Forelimb muscle (tissue), 1 donor: ENCODE measurements around the gene MRPL45. TPM values are rescaled to one million over a fixed set of nuclear protein-coding genes. Genes with fewer than 3 reads are reported as not detected.
A peak's percentile ranks its signal among the peaks of the same experiment; 100 is the strongest.

Experiments
- DNase-seq: peaks from one replicate; pipeline ENCODE4 v3.0.0-alpha.2; 2013; ENCODE audit warnings: low read depth
- polyA plus RNA-seq: library from polyadenylated mRNA; unstranded; fragments of 120-200 nt; gene quantifications from one replicate; pipeline ENCODE4 v1.2.1, GENCODE V29; 2013; ENCODE audit not compliant: insufficient read length

Gene MRPL45
- polyA plus RNA-seq, 1 donor, result 63.8 TPM

DNA sequence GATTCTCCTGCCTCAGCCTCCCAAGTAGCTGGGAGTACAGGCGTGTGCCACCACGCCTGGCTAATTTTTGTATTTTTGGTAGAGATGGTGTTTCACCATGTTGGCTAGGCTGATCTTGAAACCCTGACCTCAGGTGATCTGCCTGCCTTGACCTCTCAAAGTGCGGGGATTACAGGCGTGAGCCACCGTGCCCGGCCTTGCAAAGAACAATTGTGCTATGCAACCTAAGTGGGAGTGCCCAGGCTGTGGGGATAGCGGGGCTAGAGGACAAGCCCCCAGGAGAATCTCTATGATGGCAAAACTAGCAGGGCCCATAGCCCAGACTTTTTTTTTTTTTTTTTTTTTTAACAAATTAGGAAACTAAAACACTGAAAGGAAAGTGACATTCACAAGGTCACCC is 48.8 kb downstream of the MRPL45 start:
- no peak for DNase-seq

DNA sequence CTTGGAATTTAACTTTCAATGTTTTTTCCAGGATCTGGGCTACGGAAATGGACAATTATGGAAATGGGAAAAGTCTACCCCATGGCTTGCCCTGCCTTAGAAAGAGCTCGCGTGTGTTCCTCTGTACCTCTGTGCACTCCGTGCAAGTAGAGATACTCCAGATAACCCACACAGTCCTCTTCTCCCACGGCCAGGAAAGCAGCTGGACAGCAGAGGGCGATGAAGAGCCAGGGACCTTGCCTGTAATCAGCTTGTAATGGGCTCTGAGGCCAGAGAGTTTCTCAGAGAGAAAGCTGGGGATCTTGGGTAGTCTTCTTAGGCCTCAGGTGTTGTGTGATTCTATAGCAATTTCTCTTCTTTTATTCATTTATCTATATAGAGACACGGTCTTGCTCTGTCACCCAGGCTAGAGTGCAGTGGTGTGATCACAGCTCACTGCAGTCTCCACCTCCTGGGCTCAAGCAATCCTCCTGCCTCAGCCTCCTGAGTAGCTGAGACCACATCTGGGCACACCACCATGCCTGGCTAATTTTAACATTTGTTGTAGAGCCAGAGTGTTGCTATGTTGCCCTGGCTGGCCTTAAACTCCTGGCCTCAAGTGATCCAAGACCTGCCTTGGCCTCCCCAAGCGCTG is 52.2 kb downstream of the MRPL45 start:
- DNase-seq, result peak; percentile 71

DNA sequence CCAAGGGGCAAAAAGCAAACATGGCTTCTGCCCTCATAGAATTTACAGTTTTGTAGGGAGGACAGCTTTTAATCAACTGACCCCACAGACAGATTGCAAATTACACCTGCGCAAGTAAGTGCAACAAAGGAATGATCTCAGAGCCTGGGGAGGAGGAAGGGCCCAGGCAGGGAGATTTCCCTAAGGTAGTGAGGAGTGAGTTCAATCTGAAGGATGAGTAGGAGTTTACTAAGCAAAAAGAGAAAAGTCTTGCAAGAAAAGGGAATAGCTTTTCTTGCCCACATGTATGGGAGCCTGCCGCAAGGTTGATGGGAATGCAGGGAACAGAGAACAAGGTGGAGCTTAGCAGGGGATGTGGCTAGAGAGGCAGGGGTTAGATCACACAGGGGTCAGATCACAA is 53.1 kb downstream of the MRPL45 start:
- DNase-seq, result no peak

DNA sequence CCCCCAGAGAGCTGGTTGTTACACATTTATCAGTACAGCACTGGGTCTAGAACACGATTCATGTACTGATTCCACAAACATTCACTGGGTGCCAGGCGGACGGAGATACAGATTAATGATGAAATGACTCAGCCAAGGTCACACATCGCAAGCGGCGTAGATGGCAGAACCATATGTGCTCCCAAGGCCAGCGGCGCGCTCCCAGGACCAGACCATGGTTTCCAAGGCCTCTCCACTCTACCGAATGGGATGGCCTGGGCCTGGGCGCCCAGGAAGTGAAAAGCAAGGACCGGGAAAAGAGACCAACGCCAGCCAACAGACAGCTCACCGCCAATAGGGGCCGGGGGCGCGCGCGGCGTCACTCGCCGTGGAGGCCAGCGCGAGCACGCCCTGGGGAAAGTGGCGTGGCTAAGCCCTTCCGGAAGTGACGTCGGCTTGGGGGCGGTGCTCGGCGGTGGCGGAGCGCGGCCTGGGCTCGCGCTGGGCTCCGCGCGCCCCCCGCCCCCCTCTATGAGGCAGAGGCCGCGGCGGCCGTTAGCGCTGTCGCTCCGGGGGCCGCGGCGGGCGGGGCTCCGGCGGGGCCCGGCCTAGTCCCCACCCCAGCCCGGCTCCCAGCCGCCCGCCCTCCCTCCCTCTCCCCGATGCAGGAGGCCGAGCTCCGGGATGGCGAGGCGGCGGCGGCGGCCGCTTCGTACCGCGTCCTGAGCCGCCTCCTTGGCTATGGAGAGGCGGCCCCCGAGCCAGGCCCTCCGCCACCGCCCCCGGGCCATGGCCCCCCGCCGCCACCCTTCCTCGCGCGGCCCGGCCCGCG is 54.6 kb downstream of the MRPL45 start, which contains the start of gene SOCS7:
SOCS7 (plus strand) TSS at position 433 of the 811 bp plus-strand sequence; CDS start at position 642, 209 bp downstream.
- DNase-seq, result peak; percentile 70

DNA sequence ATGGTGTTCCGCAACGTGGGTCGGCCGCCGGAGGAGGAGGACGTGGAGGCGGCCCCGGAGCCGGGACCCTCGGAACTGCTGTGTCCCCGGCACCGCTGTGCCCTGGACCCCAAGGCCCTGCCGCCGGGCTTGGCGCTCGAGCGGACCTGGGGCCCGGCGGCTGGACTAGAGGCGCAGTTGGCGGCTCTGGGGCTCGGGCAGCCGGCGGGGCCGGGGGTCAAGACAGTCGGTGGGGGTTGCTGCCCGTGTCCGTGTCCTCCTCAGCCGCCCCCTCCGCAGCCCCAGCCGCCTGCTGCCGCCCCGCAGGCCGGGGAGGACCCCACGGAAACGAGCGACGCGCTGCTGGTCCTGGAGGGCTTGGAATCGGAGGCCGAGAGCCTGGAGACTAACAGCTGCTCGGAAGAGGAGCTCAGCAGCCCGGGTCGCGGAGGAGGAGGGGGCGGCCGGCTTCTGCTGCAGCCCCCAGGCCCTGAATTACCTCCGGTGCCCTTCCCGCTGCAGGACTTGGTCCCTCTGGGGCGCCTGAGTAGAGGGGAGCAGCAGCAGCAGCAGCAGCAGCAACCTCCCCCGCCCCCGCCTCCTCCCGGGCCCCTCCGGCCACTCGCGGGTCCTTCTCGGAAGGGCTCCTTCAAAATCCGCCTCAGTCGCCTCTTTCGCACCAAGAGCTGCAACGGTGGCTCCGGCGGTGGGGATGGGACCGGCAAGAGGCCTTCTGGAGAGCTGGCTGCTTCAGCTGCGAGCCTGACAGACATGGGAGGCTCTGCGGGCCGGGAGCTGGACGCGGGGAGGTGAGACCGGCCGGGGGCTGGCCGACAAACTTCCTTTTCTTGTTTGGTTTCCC is 55.5 kb downstream of the MRPL45 start:
- DNase-seq, result no peak

DNA sequence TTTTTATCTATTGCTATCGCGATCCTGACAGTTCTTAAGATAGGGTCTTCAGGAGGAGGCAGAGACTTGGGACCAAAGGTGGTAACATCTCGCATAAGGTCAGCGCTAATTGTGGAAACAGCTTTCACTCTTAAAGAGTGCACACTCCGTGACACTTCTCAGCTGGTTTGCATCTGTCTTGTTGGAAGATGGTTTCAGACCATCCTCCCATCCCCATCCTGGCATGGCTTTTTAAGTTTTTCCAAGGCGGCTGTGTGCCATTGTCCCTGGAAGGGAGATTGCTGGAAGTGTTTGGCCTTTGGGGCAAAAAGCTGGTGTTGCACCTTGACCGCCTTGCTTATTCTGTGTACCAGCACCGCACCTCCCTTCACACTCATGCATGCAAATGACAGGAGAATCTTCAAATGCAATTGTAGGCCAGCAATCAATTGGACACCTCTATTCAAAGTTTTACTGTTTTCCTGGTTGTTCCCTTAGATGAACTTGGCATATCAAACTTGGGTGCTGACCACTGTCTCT is 56.2 kb downstream of the MRPL45 start:
- no peak for DNase-seq

DNA sequence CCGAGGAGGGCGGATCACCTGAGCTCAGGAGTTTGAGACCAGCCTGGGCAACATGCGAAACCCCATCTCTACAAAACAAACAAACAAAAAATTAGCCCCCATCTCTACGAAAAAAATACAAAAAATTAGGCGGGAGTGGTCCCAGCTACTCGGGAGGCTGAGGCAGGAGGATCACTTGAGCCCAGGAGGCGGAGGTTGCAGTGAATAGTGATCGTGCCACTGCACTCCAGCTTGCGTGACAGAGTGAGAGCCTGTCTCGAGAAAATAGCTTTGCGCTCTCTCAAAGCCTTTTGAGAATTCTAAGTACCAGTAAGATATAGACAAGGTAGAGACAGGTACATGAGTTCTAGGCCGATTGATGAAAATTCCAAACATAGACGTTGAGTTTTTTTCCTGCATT is 56.7 kb downstream of the MRPL45 start:
- DNase-seq, result no peak

DNA sequence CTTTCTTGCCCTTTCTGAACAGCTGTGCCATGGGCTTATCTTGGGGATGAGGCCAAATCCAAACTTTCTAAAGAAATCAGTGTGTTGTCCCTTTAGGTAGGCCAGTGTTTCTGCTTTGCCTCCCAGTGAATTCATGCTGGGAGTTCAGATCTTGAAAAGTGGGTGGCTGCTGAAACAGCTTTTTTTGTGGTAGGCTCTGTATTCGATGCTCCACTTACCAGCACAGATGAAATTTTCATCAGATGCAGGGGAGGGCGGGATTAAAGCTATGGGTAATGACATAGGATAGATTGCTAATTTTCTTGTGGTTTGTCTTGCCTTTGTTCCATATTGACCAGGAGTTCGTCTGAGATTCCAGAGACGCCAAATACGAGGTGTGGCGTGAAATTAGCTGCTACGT is 57.5 kb downstream of the MRPL45 start:
- DNase-seq, result no peak

DNA sequence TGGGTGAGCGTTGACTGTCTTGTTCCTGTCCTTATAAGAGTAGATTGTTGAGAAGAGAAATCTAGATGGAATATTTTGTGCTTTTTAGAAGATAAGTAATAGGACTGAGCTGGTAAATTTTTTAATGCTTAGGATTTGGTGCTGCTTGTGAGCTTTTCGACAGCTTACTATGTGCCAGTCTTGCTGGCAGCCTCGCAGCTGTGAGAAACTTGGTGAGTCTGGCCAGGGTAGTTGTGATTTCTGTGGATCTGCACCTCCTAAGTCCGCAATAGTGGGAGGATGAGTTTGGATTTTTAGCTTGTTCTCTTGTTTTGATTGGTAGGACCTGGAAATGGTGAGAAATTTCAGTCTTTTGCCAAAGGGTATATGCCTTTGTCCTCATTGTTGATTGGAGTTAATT is 58.3 kb downstream of the MRPL45 start:
- no peak for DNase-seq

DNA sequence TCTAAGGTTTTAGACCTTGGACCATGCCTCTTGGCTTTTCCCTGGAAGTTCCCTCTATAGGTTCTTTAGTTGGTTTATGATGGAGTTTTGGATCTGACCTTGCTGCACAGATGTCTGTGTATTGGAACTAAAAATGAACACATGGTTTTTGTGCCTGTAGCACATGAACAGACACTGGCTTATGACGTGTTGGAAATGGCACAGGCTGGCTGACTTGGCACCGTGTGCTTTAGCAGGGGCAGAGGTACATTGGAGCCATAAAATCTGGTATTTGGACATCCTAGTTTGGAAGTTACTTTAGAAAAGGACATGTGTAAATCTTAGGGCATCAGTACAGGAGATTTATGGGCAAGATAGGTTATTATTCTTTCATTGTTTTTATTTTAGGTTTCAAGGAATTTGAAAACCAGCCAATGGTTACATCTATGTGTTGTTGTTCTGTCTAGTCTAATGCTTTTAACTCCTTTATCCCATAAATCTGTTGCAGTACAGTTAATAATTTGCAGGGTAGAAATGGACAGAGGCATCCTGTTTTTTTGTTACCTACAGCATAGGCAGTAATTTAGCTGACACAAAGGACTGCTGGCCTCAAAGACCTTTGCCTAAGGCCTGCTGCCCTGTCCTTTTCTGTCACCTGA is 60.6 kb downstream of the MRPL45 start:
- no peak for DNase-seq

DNA sequence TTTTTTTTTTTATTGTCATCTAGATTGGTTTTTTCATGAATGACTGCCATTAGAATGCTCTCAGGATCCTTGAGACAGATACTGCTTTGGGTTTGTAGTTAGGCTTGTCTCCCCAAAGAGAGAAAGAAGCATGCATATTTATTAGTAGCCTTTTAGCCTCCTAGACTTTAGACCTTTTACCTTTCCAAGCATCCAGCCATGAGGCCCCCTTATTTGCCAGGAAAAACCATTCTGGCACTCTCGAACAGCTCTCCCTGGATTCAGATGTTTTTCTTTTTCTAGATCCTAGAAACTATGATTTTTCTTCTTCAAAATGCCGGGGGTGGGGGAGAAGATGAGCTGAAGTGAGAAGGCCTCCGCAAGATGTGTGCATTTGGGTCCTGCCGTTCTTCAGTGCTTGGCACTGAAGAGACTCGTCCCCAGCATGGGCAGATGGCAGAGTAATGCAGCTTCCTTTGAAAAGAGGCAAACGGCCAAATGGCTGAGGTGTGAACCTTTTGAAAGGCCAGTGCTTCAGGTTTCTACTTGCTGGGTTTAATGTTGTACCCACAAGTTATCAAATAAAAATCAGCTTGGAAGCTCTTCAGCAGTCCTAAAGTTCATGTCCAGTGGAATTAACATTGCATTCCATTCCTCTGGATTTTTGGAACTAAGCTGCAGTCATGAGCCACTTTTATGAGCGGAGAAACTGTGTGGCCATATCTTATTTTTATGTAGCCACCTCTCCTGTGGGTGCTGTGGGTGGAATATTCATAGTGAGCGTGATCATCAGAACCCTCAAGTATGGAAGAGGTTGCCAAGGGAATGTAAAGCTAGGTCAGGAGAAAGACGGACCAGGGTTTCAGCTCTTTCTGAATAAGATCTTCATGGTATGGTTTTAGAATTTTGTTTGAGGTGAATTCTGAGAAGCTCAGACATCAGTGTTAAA is 61.9 kb downstream of the MRPL45 start:
- no peak for DNase-seq

DNA sequence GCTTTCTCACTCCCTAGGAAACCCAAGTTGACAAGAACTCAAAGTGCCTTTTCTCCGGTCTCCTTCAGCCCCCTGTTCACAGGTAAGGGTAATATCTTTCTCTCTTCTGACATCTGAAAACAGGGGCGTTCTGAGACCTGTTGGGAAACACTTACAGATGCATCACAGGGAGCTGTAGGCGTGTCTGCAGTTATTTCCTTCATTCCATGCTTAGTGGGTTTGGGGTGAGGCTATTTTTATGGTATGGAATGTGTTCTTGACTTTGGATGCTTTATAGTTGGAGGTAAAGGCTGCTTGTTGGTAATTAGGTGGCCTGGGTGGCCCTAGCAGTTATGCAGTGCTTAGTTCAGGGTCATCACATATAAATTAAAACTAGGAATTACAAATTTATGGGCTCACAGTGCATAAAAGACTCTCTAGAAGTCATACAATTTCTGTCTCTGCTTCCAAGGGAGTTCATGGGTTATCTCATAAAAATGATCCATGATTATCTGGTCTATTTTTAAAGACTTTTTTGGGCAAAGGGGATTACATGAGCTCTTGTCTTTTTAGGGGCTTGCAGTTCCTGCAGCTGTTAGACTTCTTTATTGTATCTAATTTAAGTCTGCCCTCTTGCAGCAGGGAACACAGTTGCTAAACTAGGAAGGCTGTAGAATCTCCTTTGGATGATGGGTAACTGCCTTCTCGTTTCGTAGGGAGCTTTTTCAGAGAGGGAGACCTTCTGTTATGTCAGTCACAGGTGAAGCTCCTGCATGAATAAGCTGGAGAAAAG is 64.9 kb downstream of the MRPL45 start:
- no peak for DNase-seq

DNA sequence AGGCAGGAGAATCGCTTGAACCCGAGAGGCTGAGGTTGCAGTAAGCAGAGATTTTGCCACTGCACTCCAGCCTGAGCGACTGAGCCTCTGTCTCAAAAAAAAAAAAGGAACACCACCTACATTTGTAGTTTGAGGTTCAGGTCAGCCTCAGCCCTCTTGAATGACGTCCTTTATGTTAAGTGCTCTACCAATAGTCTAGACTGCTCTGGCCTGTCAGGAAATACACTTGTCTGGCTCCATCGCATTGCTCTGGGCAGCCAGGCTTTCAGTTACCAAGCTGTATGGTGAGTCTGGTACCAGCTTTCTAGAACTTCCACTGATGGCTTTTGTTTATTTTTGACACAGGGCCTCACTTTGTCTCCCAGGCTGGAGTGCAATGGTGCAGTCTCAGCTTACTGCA is 66.0 kb downstream of the MRPL45 start:
- DNase-seq, result no peak

DNA sequence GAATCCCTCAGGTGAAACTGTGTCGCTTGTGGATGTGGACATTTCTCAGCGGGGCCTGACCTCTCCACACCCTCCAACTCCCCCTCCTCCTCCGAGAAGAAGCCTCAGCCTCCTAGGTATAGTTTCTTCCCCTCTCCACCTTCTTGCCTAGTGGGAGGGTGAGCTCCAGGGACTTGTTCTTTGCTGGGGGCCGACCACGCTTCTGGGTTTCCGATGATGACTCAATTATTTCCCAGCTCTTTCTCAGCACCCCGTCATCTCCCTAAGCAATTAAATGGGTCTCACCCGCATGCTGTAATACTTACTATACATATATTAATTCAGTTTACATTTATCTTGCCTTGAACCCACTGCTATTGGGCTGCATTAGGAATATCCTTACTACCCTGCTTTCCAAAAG is 67.8 kb downstream of the MRPL45 start:
- DNase-seq, result no peak

DNA sequence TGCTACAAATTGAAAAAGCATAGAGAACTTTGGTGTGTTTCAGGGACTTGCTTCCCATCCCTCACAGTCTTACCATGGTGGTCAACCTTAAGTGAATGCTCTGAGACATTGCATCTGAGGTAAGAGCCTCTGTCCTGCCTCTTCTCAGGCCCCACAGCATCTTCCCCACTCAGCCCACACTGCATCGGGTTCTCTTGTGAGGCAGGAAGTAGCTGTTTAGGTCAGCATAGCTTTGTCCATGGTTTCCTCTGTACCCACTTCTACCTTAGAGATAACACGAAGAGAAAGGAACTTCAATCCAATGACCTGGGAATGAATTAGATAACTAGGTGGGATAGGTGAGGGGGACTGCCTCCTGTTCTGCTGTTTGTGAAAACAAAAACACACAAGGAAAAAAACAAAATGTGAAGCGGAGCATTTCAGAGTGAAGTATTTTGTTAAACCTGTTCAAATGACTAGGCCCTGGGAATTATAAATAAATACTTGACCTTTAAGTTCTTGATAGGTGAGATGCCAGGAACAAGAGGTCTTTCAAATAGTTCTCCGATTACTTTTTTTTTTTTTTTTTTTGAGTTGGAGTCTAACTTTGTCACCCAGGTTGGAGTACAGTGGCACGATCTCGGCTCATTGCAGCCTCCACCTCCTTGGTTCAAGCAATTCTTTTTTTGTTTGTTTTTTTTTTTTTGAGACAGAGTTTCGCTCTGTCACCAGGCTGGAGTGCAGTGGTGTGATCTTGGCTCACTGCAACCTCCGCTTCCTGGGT is 72.3 kb downstream of the MRPL45 start:
- DNase-seq, result no peak
